HG02642 (cell line): ENCODE measurements around the gene ANGPTL1.
"Not testable (repeated sequence)": the region's sequence is repeated elsewhere in the genome, so short reads cannot be mapped to it uniquely, and the experiment has no call there.

Experiments used
- ATAC-seq: cut with Tn5 transposase; IDR thresholded peaks from one replicate; pipeline ENCODE4 v1.9.1; 2021; ENCODE audit warnings: mild to moderate bottlenecking; ENCODE audit not compliant: unreplicated experiment, poor library complexity

Gene ANGPTL1

DNA sequence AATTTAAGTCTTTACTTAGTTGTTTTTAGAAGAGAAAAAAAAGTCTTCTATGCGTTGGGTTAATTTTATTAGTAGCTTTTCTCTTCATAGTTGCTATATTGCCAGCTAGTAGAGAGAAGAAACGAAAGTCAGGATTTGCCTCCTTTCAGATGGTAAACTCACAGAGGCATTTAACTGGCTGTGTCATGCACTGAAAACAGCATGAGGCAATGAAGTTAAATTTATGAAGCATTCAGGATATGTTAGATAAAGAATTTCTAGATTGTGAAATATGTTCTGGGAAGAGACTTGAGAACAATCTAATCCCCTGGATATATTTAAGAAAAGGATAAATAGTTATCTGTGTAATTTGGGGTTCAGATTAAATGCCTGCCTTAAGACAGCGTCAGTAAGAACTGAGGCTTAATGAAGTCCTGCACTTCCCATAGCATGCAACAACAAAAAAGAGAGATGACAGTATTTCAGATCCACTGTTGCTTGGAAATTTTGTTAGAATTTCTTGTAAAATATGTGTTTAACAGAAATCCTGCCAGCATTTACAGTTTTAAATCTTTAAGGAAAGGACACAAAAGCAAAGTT is 1.7 kb downstream of the ANGPTL1 start:
- no peak for ATAC-seq

DNA sequence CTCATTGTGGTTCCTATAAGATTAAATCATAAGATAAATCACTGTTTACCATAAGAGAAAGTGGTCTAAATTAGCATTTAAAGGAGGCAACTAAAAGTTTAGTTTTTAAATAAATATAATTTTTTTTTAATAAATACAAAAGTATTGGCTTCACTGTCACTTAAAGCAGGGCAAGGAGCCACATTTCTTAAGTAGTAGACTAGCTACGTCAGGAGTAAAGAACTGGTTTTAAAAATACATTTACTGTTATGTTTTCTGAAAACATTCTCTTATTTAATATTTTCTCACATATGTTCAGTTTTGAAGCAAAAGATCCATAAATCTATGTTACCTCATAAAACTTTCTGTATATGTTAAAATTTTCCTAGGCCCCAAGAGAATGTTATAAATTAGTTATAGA is 2.2 kb downstream of the ANGPTL1 start:
- ATAC-seq = no peak

DNA sequence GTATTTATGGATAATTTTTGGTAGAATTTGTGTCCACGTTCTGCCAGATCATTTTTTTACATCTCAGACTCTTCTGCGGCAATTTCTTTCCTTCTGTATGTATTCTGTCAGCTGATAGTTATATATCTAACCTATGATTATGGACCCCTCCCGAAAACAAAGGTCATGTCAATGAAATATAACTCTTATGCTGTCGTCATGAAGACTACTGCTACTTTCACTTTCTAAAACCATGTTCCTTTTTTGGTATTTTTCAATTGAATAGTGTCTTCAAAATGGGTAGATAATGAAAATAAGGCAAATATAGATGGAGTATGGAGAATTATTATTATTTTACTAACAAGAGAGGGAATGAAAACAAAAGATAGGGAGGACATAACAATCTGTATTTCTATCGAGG is 3.2 kb downstream of the ANGPTL1 start:
- no peak for ATAC-seq

DNA sequence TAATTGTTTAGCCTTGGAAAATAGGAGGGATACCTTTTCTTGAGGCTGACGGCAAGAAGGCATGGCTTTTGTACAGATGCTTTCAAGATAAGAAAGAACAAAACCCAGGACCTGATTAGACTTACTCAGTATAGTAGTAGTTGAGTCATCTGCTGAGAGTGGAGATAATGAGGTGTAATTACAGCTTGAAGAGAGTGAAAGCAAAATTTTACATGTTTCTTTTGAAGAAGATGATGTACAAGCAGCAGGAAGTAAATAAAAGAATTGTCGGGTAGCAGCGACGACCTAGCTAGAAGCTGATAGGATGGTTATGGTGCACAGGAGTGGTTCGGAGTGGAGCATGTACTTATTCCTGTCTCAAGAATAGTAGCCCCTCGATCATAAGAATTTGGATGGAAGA is 6.6 kb downstream of the ANGPTL1 start:
- no peak for ATAC-seq

DNA sequence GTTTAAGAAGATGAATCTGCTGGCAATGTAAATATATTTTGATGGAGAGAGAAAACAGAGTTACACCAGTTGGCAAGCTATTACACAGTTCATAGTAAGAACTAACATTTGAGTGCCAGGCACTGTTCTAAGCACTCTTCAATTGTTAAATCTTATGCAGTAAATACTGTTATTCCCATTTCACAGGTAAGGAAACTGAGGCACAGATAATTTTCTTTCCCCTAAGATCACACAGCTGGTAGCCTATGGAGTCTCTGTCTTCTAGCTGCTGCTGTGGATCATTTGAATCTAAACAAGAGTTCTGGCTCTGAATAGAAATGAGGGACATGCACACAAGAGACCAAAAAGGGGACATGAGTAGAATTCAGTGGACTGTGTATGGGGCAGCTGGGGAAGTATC is 8.0 kb downstream of the ANGPTL1 start:
- no peak for ATAC-seq

DNA sequence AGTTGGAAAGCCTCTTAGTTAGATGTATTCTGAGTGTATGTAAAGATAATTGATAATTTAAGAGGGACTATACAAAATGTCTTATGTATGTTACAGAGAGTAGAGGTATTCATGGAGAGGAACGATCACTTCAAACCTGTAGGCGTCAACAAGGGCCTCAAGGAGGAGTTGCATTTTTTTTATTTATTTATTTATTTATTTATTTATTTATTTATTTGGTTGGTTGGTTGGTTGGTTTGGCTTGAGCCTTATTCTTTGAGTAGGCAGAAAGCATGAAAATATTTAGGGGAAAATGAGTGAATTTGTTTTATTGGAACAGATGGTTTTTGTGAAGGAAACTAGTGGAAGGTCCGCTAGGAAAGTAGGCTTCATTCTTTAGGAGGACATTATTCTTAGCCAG is 8.5 kb downstream of the ANGPTL1 start:
- no peak for ATAC-seq

DNA sequence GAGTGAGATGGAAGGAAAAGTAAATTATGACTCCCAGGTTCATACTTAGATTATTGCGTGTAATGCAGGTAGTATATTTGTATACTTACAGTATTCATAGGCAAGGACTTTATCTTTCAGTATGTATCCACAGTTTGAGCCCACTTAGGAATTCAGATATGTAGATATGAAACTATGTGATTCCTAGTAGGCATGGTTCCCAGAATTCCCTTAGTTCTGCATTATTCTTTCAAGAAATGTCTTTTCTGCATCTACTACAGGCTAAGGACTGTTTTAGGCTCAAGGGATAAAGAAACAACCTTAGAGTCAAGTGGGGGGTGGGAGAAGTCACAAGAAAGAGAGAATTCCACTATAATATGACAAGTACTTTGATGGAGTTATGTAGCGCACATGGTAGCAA is 13.8 kb downstream of the ANGPTL1 start:
- ATAC-seq = no peak

DNA sequence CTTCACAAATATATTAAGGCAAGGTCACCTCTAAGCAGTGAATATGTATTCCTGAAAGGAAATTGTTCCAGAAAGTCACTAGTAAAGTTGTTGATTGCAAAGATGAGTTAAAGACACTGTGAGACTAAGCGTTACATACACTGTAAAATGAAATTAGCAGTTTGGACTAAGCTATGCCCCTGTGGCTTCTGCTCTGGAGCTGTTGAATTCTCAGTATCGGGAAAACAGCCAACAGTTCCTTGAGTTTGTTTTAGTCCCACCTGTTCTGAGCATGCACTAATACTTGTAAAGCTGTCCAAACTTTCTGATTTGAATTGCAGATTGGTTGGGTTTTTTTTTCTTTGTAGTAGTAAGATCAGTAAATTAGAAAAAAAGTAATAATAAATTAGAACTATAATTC is 21.0 kb downstream of the ANGPTL1 start:
- no peak for ATAC-seq

DNA sequence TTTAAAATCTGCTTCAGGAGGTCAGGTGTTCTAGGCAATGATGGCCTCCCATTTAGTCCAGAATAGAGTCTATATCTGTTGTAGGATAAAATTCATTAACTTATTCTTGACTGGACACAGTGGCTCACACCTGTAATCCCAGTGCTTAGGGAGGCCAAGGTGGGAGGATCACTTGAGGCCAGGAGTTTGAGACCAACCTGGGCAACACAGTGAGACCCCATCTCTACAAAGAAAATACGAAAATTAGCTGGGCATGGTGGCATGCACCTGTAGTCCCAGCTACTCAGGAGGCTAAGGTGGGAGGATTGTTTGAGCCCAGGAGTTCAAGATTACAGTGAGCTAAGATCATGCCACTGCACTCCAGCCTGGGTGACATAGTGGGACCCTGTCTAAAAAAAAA is 23.0 kb downstream of the ANGPTL1 start:
- ATAC-seq = not testable (repeated sequence)

DNA sequence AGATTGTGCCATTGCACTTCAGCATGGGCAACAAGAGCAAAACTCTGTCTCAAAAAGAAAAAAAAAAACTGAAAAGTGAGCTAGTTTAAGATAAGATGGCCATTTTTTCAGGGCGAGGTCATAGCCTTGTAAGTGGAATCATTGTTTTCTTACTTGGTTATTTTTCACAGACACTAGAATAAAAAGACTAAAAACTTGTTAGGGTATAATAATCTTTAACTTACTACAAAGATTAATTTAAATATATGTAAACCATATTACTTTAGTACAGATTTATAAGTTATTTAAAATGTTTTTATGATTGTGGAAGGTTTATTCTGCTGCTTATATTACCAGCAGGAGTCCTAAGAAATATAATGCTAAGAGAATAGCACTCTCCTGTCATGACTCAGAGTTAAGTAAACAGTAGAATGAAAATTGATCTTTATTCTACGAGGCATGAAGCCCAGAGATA is 23.5 kb downstream of the ANGPTL1 start:
- no peak for ATAC-seq

DNA sequence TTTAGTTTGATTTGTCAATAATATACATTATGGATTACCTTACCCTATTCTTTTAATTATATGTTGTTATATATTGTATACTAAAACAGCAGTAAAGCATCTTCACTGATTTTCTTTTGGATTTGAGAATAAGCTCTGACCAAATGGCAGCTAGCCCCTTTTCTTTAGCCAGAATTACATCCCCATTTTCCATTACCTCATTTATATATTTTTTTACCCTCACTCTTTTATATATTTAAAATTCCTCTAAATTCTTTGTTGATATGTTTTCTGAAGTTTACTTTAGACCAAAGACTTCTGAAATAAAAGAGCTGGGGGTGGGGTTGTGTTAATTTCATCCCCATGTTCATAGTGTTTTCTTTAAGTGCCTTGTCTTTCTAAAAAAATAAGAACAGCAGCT is 24.6 kb downstream of the ANGPTL1 start:
- no peak for ATAC-seq

DNA sequence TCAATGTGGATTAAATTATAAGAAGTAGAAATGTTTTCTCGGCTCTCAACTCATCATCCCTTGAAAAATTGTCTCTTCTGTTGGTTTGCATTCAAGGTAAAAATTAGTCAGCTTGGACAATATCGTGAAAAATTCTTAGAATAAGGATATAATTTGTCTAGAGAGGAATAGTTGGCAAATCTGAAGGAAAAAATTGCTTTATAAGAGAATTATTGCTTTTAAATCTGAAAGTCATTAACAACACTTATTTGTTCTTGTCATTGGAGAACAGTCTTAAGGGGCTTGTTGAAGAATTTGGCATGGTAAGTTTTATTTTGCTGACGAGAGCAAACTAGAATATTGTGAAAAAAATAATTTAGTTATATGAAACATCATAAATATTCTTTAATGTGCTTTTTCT is 26.4 kb downstream of the ANGPTL1 start:
- ATAC-seq = no peak

DNA sequence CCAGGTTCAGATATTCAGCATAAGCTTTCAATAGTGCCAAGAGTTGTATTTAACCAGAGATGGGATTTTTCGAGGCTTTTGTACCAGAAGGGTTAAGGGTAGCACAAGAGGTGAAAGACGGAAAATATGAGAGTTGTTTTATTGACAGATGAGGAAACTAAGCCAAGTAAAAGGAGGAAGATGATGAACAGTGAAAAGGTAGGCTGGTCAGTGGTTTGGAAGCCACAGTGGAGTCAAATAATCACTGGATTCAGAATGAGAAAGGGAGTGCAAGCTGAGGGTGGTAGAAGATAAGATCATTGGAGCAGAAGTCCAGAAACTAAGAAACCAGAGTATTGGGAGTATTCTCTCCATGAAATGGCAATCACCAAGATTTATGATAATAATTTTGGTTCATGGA is 45.7 kb downstream of the ANGPTL1 start:
- ATAC-seq = no peak

DNA sequence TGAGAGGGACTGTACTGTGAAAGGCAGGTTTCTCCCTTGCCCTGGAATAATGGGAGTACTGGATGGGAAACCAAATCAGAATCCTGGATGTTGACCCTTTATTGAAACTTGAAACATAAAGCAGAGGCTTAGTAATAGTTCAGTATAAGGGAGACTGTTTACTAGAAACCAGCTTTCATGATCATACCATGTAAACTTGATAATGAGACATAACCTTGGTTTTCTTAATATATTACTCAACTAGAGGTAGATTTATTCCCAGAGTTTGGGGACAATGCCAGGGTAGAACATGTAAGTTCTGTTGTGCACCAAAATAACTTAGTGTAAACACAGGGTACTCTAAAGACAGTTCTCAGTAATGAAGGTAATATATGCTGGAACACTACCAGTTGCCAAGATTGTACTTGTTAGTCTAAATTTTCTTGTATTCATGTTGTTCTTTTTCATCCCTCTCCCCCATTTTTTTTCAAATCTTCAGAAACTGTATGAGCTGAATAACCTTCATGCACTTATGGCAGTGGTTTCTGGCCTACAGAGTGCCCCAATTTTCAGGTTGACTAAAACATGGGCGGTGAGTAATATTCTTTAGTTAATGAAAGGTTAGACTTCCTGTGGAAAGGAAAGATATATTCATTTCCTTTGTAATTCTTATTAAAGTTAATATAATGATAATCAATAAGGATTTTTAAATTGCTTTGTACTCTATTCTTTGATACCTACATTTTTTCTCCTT is 49.6 kb downstream of the ANGPTL1 start:
- ATAC-seq = no peak

DNA sequence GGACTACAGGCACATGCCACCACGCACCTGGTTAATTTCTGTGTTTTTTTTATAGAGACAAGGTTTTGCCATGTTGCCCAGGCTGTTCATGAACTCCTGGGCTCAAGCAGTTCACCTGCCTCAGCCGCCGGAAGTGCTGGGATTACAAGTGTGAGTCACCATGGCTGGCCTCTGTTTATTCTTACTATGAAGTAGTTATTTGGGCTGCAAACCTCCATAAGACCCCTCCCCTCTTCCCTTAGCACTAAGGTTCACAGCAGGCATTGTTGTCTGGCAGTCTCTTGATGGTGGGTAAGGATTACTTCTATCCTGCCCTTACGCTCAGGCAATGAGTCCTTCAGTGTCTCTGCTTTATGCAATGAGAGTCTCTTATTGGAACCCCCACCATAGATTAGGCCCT is 51.8 kb downstream of the ANGPTL1 start:
- ATAC-seq = no peak

DNA sequence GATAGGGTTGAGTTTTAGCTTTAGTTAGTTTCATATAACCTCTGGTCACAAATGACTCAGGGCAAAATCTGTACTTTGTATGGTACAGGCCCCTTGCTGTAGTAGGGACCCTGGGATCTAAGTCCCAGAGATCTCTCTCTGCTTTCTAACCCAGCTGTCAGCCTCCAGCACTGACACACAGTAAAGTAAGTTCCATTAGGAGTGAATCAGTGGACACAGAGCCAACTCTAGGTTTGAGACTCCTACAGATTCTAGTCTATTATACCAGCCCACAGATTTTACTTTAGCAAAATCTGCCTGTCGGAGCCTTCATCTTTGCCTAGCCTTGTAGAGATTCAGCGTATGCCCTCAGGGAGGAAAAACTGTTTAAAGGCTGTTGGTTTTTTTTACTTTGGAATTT is 52.5 kb downstream of the ANGPTL1 start:
- no peak for ATAC-seq

DNA sequence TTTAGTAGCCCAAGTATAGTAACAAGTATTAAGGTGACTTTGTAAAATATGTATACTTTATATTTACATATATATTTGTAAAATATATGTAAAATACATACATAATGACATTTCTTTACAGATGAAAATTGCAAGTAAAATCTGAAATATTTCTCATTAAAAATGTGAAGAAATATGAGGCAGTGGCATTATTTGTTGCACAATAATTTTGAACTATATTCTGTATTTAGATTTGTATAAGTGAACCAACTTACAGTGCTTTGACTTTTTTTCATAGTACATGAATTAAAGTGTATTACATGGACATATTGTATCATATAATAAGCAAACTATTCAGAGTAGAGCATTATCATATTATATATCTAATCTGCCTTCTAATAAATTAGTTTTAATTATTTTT is 60.3 kb downstream of the ANGPTL1 start:
- ATAC-seq = no peak

DNA sequence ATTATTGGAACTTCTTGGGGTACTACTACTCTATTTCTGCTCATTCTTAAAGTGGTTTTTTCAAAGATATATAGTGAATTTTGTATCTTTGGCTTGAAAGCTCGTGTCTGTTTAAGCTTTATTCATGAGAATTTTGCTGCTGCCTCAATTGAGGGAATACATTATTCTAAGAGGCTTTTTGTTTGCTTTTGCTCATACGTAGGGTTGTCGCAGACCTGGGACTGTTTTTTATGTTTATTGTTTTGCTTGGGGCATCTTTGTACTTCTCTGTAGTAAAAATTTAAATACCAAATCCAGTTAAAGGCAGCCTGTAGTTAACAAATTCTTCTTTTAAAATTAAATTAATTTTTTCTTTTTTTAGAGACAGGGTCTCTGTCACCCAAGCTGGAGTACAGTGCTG is 62.3 kb downstream of the ANGPTL1 start:
- no peak for ATAC-seq

DNA sequence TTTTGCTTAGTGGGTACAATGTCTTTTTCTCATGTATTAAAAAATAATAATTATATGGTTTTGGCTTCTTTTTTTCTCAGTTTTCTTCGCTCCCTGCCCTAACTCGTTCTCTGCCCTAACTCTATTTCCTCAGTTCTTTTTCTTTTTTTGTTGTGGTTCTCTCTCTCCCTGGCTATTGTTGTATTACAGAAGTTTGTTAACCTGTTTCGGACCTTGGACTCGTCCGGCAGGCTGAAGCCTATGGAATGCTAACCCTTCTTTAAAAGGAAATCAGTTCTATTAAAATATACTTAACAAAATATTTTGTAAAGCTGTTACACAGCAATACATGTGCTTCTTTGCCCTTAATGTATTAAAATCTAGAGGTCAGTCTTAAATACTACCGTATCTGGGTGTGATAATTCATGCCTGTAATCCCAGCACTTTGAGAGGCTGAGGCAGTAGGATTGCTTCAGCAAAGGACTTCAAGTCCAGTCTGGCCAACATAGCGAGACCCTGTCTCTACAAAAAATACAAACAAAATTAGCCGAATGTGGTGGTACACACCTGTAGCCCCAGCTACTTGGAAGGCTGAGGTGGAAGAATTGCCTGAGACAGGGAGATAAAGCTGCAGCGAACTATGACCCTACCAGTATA is 64.1 kb downstream of the ANGPTL1 start:
- no peak for ATAC-seq

DNA sequence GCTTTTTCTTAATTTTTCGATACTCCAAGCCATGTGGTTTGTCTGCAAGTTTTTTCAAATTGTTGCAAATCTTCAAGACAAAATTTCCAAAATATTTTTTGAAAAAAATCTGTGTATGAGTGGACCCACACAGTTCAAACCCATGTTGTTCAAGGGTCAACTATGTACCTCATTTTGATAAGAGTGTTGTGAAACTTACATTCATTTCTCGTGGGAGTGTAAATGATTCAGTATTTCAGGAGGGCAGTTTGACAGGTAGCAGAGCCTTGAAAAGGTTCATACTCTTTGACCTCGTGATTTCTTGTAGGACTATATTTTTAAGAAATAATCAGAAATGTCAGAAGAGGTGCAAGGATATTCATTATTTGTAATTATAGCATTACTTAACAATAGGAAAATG is 68.0 kb downstream of the ANGPTL1 start:
- ATAC-seq = no peak
